ENCODE data around the gene MTCL1. TPM values are rescaled to one million over a fixed set of nuclear protein-coding genes. Genes with fewer than 3 reads are reported as not detected.
A peak's percentile ranks its signal among the peaks of the same experiment; 100 is the strongest.

Gene MTCL1
- total RNA-seq, 4 donors from 2014 or later, result 2.2 to 6.8 (median 4.0) TPM

- peak in 1 of 2 donors; percentile 60 for DNase-seq (ENCODE audit: low spot score in 2 of 2)
- WGBS, 2 donors, result 92 to 95% methylated on average over 14 of the region's 14 CpGs
- H3K4me3 ChIP-seq (ENCODE audit: low read depth, poor library complexity, severe bottlenecking), result no peak overlapping the region
- intact Hi-C loops (cut with DNase I; ENCODE audit: low total_unique reads), result no loop called here
- TF ChIP-seq POLR2A (IDR thresholded peaks at IDR 0.05) (no peak), CTCF (IDR thresholded peaks at IDR 0.05) (no peak)
Observed at GRCh38 chr18:8779251-8779650, 73.9 kb downstream of the MTCL1 start.

GRCh38 chr18:8780227-8780626, 74.9 kb downstream of the MTCL1 start:
- 86 to 94% methylated on average over 6 of the region's 6 CpGs for WGBS, 2 donors
- no peak for DNase-seq (ENCODE audit: low spot score in 2 of 2)

DNA sequence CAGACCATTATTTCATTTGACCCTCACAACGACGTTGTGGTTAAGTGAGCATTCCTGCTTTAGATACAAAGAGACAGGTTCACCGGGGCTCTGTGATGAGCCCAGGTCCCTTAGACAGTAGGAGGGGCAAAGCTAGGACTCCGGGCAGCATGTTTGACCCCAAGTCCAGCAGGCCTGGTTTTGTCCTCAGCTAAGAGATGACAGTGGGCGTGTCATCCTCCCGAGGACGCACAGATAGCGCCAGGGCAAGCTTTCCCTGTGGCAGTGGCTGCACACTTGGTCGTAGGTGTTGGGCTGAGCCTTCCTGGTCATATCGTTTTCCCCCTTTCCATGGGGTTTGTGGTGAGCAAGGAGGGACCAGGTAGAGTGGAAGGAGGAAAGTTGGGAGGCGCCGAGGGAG, 76.3 kb downstream of the MTCL1 start:
- no peak for DNase-seq (ENCODE audit: low spot score in 2 of 2)
- WGBS, 2 donors, result 87 to 88% methylated on average over 12 of the region's 12 CpGs
- TF ChIP-seq POLR2A (IDR thresholded peaks at IDR 0.05), result no peak
- TF ChIP-seq CTCF (IDR thresholded peaks at IDR 0.05), result no peak
- H3K4me3 ChIP-seq (ENCODE audit: low read depth, poor library complexity, severe bottlenecking), result no peak overlapping the region
- intact Hi-C loops (cut with DNase I; ENCODE audit: low total_unique reads), result no loop called here

More at GRCh38 chr18:8780227-8780626, 74.9 kb downstream of the MTCL1 start:
- no peak overlapping the region for H3K4me3 ChIP-seq (ENCODE audit: low read depth, poor library complexity, severe bottlenecking)
- intact Hi-C loops (cut with DNase I; ENCODE audit: low total_unique reads), result no loop called here
- TF ChIP-seq POLR2A (IDR thresholded peaks at IDR 0.05), result no peak
- TF ChIP-seq CTCF (IDR thresholded peaks at IDR 0.05), result no peak

DNA sequence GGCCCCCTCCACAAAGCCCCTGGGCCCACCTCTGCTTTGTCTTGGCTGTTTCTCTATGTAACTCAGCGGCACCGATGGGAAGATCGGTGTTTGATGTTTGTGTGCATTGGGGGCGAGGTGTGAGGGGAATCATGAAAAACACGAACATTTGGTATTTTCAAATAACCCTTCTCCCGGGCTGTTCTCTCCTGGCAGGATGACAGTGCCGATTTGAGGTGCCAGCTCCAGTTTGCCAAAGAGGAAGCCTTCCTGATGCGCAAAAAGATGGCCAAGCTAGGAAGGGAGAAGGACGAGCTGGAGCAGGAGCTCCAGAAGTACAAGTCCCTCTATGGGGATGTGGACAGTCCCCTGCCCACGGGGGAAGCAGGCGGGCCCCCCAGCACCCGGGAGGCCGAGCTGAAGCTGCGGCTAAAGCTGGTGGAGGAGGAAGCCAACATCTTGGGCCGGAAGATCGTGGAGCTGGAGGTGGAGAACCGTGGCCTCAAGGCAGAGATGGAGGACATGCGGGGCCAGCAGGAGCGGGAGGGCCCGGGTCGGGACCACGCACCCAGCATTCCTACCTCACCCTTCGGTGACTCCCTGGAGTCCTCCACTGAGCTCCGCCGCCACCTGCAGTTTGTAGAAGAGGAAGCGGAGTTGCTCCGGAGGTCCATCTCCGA, 78.1 kb downstream of the MTCL1 start:
- no peak overlapping the region for H3K4me3 ChIP-seq (ENCODE audit: low read depth, poor library complexity, severe bottlenecking)
- intact Hi-C loops (cut with DNase I; ENCODE audit: low total_unique reads), result no loop called here
- no peak for TF ChIP-seq CTCF (IDR thresholded peaks at IDR 0.05)
- no peak for TF ChIP-seq POLR2A (IDR thresholded peaks at IDR 0.05)
- DNase-seq (ENCODE audit: low spot score in 2 of 2), result no peak
- 92 to 93% methylated on average over 28 of the region's 28 CpGs for WGBS, 2 donors

GRCh38 chr18:8783994-8784530, 78.7 kb downstream of the MTCL1 start:
- WGBS, 2 donors, result 95 to 98% methylated on average over 35 of the region's 35 CpGs

More at GRCh38 chr18:8783994-8784530, 78.7 kb downstream of the MTCL1 start:
- TF ChIP-seq POLR2A (IDR thresholded peaks at IDR 0.05) (no peak), CTCF (IDR thresholded peaks at IDR 0.05) (no peak)
- intact Hi-C loops (cut with DNase I; ENCODE audit: low total_unique reads), result no loop called here
- DNase-seq (ENCODE audit: low spot score in 2 of 2), result no peak
- H3K4me3 ChIP-seq (ENCODE audit: low read depth, poor library complexity, severe bottlenecking), result no peak overlapping the region
